ENCODE results near the gene GKN2. TPM values are rescaled to one million over a fixed set of nuclear protein-coding genes. Genes with fewer than 3 reads are reported as not detected.

The GKN2 gene
- total and polyA plus RNA-seq, 2 of the 13 experiments (the other 11 are each of a cell fraction or from before 2014, with no cell fraction given): not detected

DNA sequence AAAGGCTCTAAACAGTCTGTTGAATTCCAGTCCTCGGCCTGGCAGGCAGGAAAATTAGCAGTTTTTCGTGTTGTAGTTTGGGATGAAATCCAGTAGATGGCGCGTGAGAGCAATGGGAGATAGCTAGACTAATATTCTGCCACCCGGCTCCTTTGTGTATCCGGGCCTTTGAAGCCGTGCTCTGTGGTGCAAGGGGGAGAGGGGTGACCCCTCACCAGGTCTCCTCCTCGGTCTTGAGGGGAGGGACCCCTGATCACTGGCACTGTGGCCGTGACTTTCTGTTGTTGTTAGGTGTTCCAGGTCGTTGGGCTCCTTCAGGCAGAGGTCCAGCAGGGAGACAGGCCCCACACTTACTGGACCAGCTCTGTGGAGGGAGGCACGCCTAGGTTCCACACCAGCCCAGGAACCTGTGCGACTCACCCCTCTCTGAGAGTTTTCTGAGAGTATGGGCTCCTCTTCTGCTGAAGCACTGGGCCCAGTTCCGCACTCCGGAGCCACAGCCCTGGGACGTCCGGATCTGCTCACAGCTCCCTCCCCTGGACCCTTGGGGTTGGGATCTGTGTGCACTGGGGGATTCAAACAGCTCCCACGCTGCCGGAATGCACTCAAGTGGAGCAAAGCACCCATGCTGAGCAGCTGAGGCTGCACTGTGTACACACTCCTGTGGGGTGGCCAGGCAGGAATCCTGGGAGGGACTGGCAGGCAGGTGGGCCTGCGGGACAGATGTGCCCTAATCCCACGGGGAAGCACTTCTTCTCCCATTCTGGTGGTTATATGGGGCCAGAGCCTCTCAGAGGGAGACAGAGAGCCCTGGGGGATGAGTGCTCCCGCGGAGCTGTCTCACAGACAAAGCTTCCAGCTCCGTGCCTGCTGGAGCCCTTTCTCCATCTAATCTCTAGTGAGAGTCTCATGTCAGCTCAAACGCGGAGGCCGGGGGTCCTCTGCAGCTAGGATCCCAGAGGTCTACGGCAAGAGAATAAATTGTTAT lies 8.8 kb downstream of the GKN2 start (continued):
- TF ChIP-seq, protein P1, sequence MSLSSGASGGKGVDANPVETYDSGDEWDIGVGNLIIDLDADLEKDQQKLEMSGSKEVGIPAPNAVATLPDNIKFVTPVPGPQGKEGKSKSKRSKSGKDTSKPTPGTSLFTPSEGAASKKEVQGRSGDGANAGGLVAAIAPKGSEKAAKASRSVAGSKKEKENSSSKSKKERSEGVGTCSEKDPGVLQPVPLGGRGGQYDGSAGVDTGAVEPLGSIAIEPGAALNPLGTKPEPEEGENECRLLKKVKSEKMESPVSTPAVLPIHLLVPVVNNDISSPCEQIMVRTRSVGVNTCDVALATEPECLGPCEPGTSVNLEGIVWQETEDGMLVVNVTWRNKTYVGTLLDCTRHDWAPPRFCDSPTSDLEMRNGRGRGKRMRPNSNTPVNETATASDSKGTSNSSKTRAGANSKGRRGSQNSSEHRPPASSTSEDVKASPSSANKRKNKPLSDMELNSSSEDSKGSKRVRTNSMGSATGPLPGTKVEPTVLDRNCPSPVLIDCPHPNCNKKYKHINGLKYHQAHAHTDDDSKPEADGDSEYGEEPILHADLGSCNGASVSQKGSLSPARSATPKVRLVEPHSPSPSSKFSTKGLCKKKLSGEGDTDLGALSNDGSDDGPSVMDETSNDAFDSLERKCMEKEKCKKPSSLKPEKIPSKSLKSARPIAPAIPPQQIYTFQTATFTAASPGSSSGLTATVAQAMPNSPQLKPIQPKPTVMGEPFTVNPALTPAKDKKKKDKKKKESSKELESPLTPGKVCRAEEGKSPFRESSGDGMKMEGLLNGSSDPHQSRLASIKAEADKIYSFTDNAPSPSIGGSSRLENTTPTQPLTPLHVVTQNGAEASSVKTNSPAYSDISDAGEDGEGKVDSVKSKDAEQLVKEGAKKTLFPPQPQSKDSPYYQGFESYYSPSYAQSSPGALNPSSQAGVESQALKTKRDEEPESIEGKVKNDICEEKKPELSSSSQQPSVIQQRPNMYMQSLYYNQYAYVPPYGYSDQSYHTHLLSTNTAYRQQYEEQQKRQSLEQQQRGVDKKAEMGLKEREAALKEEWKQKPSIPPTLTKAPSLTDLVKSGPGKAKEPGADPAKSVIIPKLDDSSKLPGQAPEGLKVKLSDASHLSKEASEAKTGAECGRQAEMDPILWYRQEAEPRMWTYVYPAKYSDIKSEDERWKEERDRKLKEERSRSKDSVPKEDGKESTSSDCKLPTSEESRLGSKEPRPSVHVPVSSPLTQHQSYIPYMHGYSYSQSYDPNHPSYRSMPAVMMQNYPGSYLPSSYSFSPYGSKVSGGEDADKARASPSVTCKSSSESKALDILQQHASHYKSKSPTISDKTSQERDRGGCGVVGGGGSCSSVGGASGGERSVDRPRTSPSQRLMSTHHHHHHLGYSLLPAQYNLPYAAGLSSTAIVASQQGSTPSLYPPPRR (CRISPR knock-in tag; IDR thresholded peaks at IDR 0.05; ENCODE audit: borderline replicate concordance): 0 out of 2 replicates have a peak, but pooled peaks have one; percentile 56
- TF ChIP-seq ZNF598 (CRISPR knock-in tag; IDR thresholded peaks at IDR 0.05; ENCODE audit: borderline replicate concordance) (peak; percentile 71; the same call in 1 of the 2 replicates), ZNF567 (CRISPR knock-in tag; IDR thresholded peaks at IDR 0.05; ENCODE audit: borderline replicate concordance) (peak; percentile 68; the same call in 1 of the 2 replicates), ZC3H4 (CRISPR knock-in tag; IDR thresholded peaks at IDR 0.05; ENCODE audit: borderline replicate concordance) (no peak), ZNF251 (CRISPR knock-in tag; IDR thresholded peaks at IDR 0.05) (no peak), BCL6 (CRISPR knock-in tag; IDR thresholded peaks at IDR 0.05) (no peak), ZNF430 (CRISPR knock-in tag; IDR thresholded peaks at IDR 0.05) (no peak), CBFB (CRISPR knock-in tag; IDR thresholded peaks at IDR 0.05) (no peak), EP300 (IDR thresholded peaks at IDR 0.05; ENCODE audit: low read depth in 2 of 2, low read length in 2 of 2) (peak in 1 of 2 experiments; percentile 8; a peak in 1 of 4 replicates), EP300 (CRISPR knock-in tag; IDR thresholded peaks at IDR 0.05; ENCODE audit: borderline replicate concordance) (no peak), ZNF337 (CRISPR knock-in tag; IDR thresholded peaks at IDR 0.05; ENCODE audit: borderline replicate concordance, low read depth) (no peak), GTF3A (CRISPR knock-in tag; conservative IDR thresholded peaks at IDR 0.05) (no peak), ZNF660 (CRISPR knock-in tag; IDR thresholded peaks at IDR 0.05; ENCODE audit: borderline replicate concordance, low read depth) (no peak)
- TF ChIP-seq, protein P2, sequence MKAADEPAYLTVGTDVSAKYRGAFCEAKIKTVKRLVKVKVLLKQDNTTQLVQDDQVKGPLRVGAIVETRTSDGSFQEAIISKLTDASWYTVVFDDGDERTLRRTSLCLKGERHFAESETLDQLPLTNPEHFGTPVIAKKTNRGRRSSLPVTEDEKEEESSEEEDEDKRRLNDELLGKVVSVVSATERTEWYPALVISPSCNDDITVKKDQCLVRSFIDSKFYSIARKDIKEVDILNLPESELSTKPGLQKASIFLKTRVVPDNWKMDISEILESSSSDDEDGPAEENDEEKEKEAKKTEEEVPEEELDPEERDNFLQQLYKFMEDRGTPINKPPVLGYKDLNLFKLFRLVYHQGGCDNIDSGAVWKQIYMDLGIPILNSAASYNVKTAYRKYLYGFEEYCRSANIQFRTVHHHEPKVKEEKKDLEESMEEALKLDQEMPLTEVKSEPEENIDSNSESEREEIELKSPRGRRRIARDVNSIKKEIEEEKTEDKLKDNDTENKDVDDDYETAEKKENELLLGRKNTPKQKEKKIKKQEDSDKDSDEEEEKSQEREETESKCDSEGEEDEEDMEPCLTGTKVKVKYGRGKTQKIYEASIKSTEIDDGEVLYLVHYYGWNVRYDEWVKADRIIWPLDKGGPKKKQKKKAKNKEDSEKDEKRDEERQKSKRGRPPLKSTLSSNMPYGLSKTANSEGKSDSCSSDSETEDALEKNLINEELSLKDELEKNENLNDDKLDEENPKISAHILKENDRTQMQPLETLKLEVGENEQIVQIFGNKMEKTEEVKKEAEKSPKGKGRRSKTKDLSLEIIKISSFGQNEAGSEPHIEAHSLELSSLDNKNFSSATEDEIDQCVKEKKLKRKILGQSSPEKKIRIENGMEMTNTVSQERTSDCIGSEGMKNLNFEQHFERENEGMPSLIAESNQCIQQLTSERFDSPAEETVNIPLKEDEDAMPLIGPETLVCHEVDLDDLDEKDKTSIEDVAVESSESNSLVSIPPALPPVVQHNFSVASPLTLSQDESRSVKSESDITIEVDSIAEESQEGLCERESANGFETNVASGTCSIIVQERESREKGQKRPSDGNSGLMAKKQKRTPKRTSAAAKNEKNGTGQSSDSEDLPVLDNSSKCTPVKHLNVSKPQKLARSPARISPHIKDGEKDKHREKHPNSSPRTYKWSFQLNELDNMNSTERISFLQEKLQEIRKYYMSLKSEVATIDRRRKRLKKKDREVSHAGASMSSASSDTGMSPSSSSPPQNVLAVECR (CRISPR knock-in tag; IDR thresholded peaks at IDR 0.05; ENCODE audit: borderline replicate concordance): peak; percentile 34; the same call in 1 of the 2 replicates
- TF ChIP-seq, protein P3, sequence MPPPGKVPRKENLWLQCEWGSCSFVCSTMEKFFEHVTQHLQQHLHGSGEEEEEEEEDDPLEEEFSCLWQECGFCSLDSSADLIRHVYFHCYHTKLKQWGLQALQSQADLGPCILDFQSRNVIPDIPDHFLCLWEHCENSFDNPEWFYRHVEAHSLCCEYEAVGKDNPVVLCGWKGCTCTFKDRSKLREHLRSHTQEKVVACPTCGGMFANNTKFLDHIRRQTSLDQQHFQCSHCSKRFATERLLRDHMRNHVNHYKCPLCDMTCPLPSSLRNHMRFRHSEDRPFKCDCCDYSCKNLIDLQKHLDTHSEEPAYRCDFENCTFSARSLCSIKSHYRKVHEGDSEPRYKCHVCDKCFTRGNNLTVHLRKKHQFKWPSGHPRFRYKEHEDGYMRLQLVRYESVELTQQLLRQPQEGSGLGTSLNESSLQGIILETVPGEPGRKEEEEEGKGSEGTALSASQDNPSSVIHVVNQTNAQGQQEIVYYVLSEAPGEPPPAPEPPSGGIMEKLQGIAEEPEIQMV (CRISPR knock-in tag; IDR thresholded peaks at IDR 0.05; ENCODE audit: low read depth): 0 out of 2 replicates have a peak, but pooled peaks have one; percentile 49
- TF ChIP-seq, protein P4, sequence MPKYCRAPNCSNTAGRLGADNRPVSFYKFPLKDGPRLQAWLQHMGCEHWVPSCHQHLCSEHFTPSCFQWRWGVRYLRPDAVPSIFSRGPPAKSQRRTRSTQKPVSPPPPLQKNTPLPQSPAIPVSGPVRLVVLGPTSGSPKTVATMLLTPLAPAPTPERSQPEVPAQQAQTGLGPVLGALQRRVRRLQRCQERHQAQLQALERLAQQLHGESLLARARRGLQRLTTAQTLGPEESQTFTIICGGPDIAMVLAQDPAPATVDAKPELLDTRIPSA (CRISPR knock-in tag; IDR thresholded peaks at IDR 0.05; ENCODE audit: borderline replicate concordance): no peak
